Esophagus muscularis mucosa (tissue), 4 donors: ENCODE data around the gene KCNH3. TPM values are rescaled to one million over a fixed set of nuclear protein-coding genes. Genes with fewer than 3 reads are reported as not detected.

Source experiments
- DNase-seq: peaks from one replicate; pipeline ENCODE4 v3.0.0-alpha.2; 2017; ENCODE audit errors: extremely low spot score
- H3K27ac ChIP-seq, 4 donors: fragments of 200-600 bp; sonication (generic); replicated peaks in 1 of 4; 1 replicate in 3 of 4; 2 replicates in 1 of 4; pipeline ENCODE4 v1.5.1; 2016 to 2019; ENCODE audit warnings: mild to moderate bottlenecking in 1 of 4
- H3K27me3 ChIP-seq, 4 donors: fragments of 200-600 bp; sonication (generic); one replicate each; pipeline versions ENCODE4 v1.5.1 to v1.6.0; 2016 to 2019
- H3K36me3 ChIP-seq, 4 donors: fragments of 200-600 bp; sonication (generic); one replicate each; pipeline ENCODE4 v1.5.1; 2016 to 2019
- H3K4me1 ChIP-seq, 4 donors: fragments of 200-600 bp; sonication (generic); one replicate each; pipeline ENCODE4 v1.5.1; 2016 to 2019
- H3K4me3 ChIP-seq, 4 donors: fragments of 200-600 bp; sonication (generic); 1 replicate in 2 of 4; 2 replicates in 2 of 4; pipeline ENCODE4 v1.5.1; 2016 to 2019; ENCODE audit warnings: mild to moderate bottlenecking in 4 of 4, moderate library complexity in 1 of 4
- H3K9me3 ChIP-seq, 4 donors: fragments of 200-600 bp; sonication (generic); 1 replicate in 3 of 4; 2 replicates in 1 of 4; pipeline ENCODE4 v1.5.1; 2016 to 2019
- EP300 ChIP-seq: sonication (generic); formaldehyde crosslinking; IDR thresholded peaks from one replicate; pipeline ENCODE4 v1.6.1; 2017; ENCODE audit warnings: antibody characterized with exemption
- POLR2A ChIP-seq: fragments of 450-650 bp; IDR thresholded peaks from one replicate; pipeline ENCODE4 v1.6.1; 2017; ENCODE audit warnings: antibody characterized with exemption, moderate library complexity, mild to moderate bottlenecking, low read depth
- POLR2AphosphoS5 ChIP-seq, 2 donors: sonication (generic); formaldehyde crosslinking; IDR thresholded peaks; one replicate each; pipeline ENCODE4 v1.6.1; 2017; ENCODE audit warnings: antibody characterized with exemption in 2 of 2
- WGBS: methylation state at CpG from one replicate; pipeline ENCODE4 v1.1.5; 2018; 5-methylcytosine and 5-hydroxymethylcytosine counted together
- intact Hi-C: fragments of 100-400 bp; cut with DNase I; formaldehyde crosslinking; loops from one replicate; pipeline ENCODE4 v1.15.1; 2023
- total RNA-seq, 4 donors: library from RNA; depleted of rRNA; stranded (reverse); fragments of >200 nt; gene quantifications; one replicate each; pipeline versions ENCODE4 v1.1.0 to v1.2.1, GENCODE V29; 2016
- TF ChIP-seq, protein P1 (sequence below), 3 experiments: fragments of 200-600 bp in 2 of 3; fragments of 450-650 bp in 1 of 3; sonication (generic) in 2 of 3; IDR thresholded peaks; one replicate each; pipeline ENCODE4 v1.5.1; 2017 to 2019; ENCODE audit warnings: antibody characterized with exemption in 3 of 3, mild to moderate bottlenecking in 2 of 3, moderate library complexity in 1 of 3

The KCNH3 gene
- total RNA-seq, 4 donors from 2014 or later, result 0.34 to 0.66 (median 0.65) TPM; not detected in 1

DNA sequence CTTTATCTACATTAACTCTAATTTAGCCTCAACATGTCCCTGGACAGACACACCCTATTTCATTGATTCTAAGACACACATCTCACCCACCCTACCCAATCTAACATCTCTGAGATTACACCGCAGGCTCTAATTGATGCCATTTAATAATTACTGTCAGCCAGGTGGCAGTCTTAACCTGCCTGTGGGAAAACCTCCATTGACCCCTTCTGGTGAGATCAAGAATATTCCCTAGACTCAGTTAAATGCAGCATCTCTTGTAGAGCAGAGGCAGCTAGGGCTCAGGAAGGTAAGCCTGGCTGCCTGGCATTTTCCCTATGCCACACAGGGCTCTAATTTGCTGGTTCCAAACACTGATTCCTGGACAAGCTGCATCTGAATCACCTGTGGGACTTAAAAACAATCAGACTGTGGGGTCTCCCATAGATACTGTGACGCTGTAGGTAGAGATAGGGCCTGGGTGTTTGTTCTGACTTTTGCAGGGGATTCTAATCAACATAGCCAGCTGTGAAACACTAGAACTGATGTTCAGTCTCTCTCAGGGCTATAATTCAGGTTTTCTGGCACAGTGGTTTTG is 14.8 kb downstream of the KCNH3 start:
- Histone ChIP-seq H3K27ac (no peak overlapping the region), H3K4me1 (peaks cover 9 to 14% (median 11%) of the 10 kb centered on the region in 4 donors), H3K4me3 (no peak overlapping the region), H3K36me3 (peaks cover 7 to 30% (median 29%) of the 10 kb centered on the region in 4 donors), H3K27me3 (peaks cover 0 to 19% (median 2%) of the 10 kb centered on the region in 4 donors), H3K9me3 (no peaks in the 10 kb centered on the region)
- WGBS, result 79% methylated on average over 2 of the region's 2 CpGs
- intact Hi-C loops, result no loop called here
- no peak for DNase-seq
- TF ChIP-seq POLR2AphosphoS5 (IDR thresholded peaks at IDR 0.05) (no peak), POLR2A (no peak), EP300 (no peak)
- TF ChIP-seq, protein P1, sequence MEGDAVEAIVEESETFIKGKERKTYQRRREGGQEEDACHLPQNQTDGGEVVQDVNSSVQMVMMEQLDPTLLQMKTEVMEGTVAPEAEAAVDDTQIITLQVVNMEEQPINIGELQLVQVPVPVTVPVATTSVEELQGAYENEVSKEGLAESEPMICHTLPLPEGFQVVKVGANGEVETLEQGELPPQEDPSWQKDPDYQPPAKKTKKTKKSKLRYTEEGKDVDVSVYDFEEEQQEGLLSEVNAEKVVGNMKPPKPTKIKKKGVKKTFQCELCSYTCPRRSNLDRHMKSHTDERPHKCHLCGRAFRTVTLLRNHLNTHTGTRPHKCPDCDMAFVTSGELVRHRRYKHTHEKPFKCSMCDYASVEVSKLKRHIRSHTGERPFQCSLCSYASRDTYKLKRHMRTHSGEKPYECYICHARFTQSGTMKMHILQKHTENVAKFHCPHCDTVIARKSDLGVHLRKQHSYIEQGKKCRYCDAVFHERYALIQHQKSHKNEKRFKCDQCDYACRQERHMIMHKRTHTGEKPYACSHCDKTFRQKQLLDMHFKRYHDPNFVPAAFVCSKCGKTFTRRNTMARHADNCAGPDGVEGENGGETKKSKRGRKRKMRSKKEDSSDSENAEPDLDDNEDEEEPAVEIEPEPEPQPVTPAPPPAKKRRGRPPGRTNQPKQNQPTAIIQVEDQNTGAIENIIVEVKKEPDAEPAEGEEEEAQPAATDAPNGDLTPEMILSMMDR (IDR thresholded peaks at IDR 0.05), result no peak

DNA sequence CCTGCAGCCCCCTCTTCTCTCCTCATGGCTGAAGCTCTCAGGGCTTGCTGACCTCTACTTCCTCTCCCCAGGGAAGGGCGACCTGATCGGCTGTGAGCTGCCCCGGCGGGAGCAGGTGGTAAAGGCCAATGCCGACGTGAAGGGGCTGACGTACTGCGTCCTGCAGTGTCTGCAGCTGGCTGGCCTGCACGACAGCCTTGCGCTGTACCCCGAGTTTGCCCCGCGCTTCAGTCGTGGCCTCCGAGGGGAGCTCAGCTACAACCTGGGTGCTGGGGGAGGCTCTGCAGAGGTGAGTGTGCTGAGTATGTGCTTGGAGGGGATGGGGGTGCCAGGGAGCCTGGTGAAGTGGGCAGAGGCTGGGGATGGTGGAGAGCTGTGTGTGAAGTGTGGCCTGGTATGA is 15.4 kb downstream of the KCNH3 start:
- H3K4me1 ChIP-seq, result peaks cover 3 to 7% (median 4%) of the 10 kb centered on the region in 4 donors
- peaks cover 13 to 37% (median 36%) of the 10 kb centered on the region in 4 donors for H3K36me3 ChIP-seq
- no peak overlapping the region for H3K4me3 ChIP-seq
- intact Hi-C loops, result no loop called here
- no peak for DNase-seq
- TF ChIP-seq, protein P1 (IDR thresholded peaks at IDR 0.05), result no peak
- TF ChIP-seq POLR2A (no peak), POLR2AphosphoS5 (IDR thresholded peaks at IDR 0.05) (no peak), EP300 (no peak)
- no peak overlapping the region for H3K27ac ChIP-seq
- WGBS, result no CpG with 5 or more reads among the region's 15 CpGs
- peaks cover 0 to 13% (median 0%) of the 10 kb centered on the region in 4 donors for H3K27me3 ChIP-seq
- H3K9me3 ChIP-seq, result no peaks in the 10 kb centered on the region

GRCh38 chr12:49555631-49556390 is 17.0 kb downstream of the KCNH3 start:
- Histone ChIP-seq H3K4me3 (no peak overlapping the region), H3K4me1 (peaks cover 0 to 5% (median 0%) of the 10 kb centered on the region in 4 donors), H3K36me3 (peaks cover 29 to 53% (median 51%) of the 10 kb centered on the region in 4 donors), H3K27me3 (no peaks in the 10 kb centered on the region), H3K27ac (no peak overlapping the region), H3K9me3 (no peaks in the 10 kb centered on the region)
- intact Hi-C loops, result no loop called here
- no peak for DNase-seq
- no peak for TF ChIP-seq POLR2AphosphoS5 (IDR thresholded peaks at IDR 0.05)
- TF ChIP-seq EP300, result no peak
- TF ChIP-seq, protein P1 (IDR thresholded peaks at IDR 0.05), result no peak
- 91% methylated on average over 6 of the region's 18 CpGs for WGBS

DNA sequence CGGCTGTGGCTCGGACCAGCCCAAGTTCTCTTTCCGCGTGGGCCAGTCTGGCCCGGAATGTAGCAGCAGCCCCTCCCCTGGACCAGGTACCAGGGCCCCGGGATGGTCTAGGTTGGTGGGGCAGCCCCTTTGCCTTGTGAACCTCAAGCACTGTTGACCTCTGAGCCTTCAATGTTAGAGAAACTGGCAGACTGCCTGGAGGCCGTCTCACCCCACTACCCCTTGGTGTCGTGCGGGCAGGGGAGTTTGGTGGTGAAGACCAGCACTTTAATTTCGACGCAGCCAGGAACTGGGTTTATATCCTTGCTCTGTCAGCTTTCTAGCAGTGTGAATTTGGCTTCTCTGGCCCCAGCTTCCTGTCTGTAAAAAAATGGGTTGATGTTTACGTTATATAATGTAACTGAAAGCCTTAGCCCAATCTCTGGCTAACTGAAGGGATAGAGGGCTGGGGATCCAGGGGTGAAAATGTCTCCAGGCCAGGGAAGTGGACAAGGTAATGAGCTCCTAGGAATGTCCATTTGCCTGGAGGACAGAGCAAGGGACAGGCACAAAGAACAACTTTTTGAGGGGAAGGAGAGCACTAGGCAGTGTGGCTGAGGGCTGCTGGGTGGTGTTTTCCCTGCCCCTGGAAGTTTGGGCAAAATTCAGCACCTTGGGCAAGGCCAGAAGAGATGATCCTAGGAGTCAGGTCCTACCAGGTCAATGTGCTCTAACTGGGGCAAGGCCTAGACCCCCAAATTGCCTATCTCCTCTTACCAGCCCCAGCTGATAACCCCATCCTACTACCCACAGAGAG is 17.8 kb downstream of the KCNH3 start:
- Histone ChIP-seq H3K9me3 (no peaks in the 10 kb centered on the region), H3K27me3 (no peaks in the 10 kb centered on the region), H3K27ac (no peak overlapping the region), H3K4me3 (no peak overlapping the region), H3K4me1 (peaks cover 0 to 5% (median 0%) of the 10 kb centered on the region in 4 donors), H3K36me3 (peaks cover 35 to 60% (median 59%) of the 10 kb centered on the region in 4 donors)
- TF ChIP-seq POLR2A, result no peak
- no peak for TF ChIP-seq EP300
- TF ChIP-seq POLR2AphosphoS5 (IDR thresholded peaks at IDR 0.05), result no peak
- TF ChIP-seq, protein P1 (IDR thresholded peaks at IDR 0.05), result no peak
- intact Hi-C loops, result no loop called here
- no peak for DNase-seq
- WGBS, result 77% methylated on average over 11 of the region's 12 CpGs
